H9 (cell line): ENCODE results near the gene NRG3. TPM values are rescaled to one million over a fixed set of nuclear protein-coding genes. Genes with fewer than 3 reads are reported as not detected.

Experiments used
- DNase-seq: peaks from one replicate; pipeline ENCODE4 v3.0.0-alpha.2; 2017
- H2AFZ ChIP-seq: one replicate; pipeline ENCODE4 v1.6.1; 2013; ENCODE audit warnings: mild to moderate bottlenecking, low read length, control low read depth, moderate library complexity
- H2AK5ac ChIP-seq: 2 replicates; pipeline ENCODE4 v1.6.1; 2013; ENCODE audit warnings: low read length, control low read depth, mixed read lengths; ENCODE audit not compliant: insufficient read length
- H2BK120ac ChIP-seq: one replicate; pipeline ENCODE4 v1.6.1; 2013; ENCODE audit warnings: low read depth, mild to moderate bottlenecking, low read length, control low read depth, inconsistent platforms; ENCODE audit not compliant: poor library complexity, severe bottlenecking
- H2BK12ac ChIP-seq: 2 replicates; pipeline ENCODE4 v1.6.1; 2013; ENCODE audit warnings: low read length, control low read depth, mixed read lengths, low read depth; ENCODE audit not compliant: insufficient read length
- H2BK15ac ChIP-seq: 2 replicates; pipeline ENCODE4 v1.6.1; 2013; ENCODE audit warnings: low read depth, low read length, control low read depth
- H2BK20ac ChIP-seq: one replicate; pipeline ENCODE4 v1.6.1; 2013; ENCODE audit warnings: low read depth, mild to moderate bottlenecking, low read length, control low read depth, inconsistent platforms; ENCODE audit not compliant: poor library complexity, severe bottlenecking
- H2BK5ac ChIP-seq: 2 replicates; pipeline ENCODE4 v1.6.1; 2013; ENCODE audit warnings: low read length, control low read depth, mixed read lengths; ENCODE audit not compliant: insufficient read length
- H3K14ac ChIP-seq: 2 replicates; pipeline ENCODE4 v1.6.1; 2013; ENCODE audit warnings: low read length, control low read depth; ENCODE audit not compliant: insufficient read depth
- H3K18ac ChIP-seq: 2 replicates; pipeline ENCODE4 v1.6.1; 2013; ENCODE audit warnings: low read depth, mild to moderate bottlenecking, mixed read lengths, low read length, control low read depth; ENCODE audit not compliant: insufficient read length
- H3K23ac ChIP-seq: 2 replicates; pipeline ENCODE4 v1.6.1; 2013; ENCODE audit warnings: low read length, control low read depth, mixed read lengths, low read depth; ENCODE audit not compliant: insufficient read length
- H3K23me2 ChIP-seq: 2 replicates; pipeline ENCODE4 v1.6.1; 2013; ENCODE audit warnings: low read depth, mild to moderate bottlenecking, mixed read lengths, low read length, control low read depth; ENCODE audit not compliant: insufficient read length, poor library complexity, severe bottlenecking
- H3K27ac ChIP-seq: 2 replicates; pipeline ENCODE4 v1.5.1; 2013; ENCODE audit warnings: low read length, control low read depth, mixed read lengths, low read depth; ENCODE audit not compliant: insufficient read length
- H3K27me3 ChIP-seq: 2 replicates; pipeline ENCODE4 v1.6.1; 2013; ENCODE audit warnings: low read length, control low read depth, inconsistent platforms; ENCODE audit not compliant: insufficient read depth
- H3K4ac ChIP-seq: 2 replicates; pipeline ENCODE4 v1.6.1; 2013; ENCODE audit warnings: low read depth, mild to moderate bottlenecking, control low read depth, inconsistent platforms, low read length, moderate library complexity
- H3K4me1 ChIP-seq: 2 replicates; pipeline ENCODE4 v1.6.1; 2013; ENCODE audit warnings: low read length, control low read depth, inconsistent platforms; ENCODE audit not compliant: insufficient read depth
- H3K4me2 ChIP-seq: 2 replicates; pipeline ENCODE4 v1.6.1; 2013; ENCODE audit warnings: low read length, control low read depth, mixed read lengths; ENCODE audit not compliant: insufficient read length, insufficient read depth
- H3K56ac ChIP-seq: 2 replicates; pipeline ENCODE4 v1.6.1; 2013; ENCODE audit warnings: low read depth, mild to moderate bottlenecking, mixed read lengths, low read length, control low read depth; ENCODE audit not compliant: insufficient read length
- H3K79me1 ChIP-seq: 2 replicates; pipeline ENCODE4 v1.6.1; 2013; ENCODE audit warnings: low read depth, mild to moderate bottlenecking, moderate library complexity, low read length, control low read depth, inconsistent platforms; ENCODE audit not compliant: insufficient read depth, poor library complexity, severe bottlenecking
- H3K79me2 ChIP-seq: 2 replicates; pipeline ENCODE4 v1.6.1; 2013; ENCODE audit warnings: low read length, control low read depth, inconsistent platforms; ENCODE audit not compliant: insufficient read depth
- H3K9ac ChIP-seq: 2 replicates; pipeline ENCODE4 v1.6.1; 2013; ENCODE audit warnings: low read length, control low read depth, mixed read lengths; ENCODE audit not compliant: insufficient read length; ENCODE audit errors: extremely low read depth
- H3K9me3 ChIP-seq: one replicate; pipeline ENCODE4 v1.6.1; 2013; ENCODE audit warnings: low read depth, low read length, inconsistent platforms; ENCODE audit not compliant: control insufficient read depth
- H3T11ph ChIP-seq: one replicate; pipeline ENCODE4 v1.6.1; 2013; ENCODE audit warnings: mild to moderate bottlenecking, low read length, control low read depth, inconsistent platforms
- H4K20me1 ChIP-seq: one replicate; pipeline ENCODE4 v1.6.1; 2013; ENCODE audit not compliant: control insufficient read depth, insufficient read length, insufficient read depth
- H4K5ac ChIP-seq: 2 replicates; pipeline ENCODE4 v1.6.1; 2013; ENCODE audit warnings: low read depth, mild to moderate bottlenecking, mixed read lengths, low read length, control low read depth; ENCODE audit not compliant: insufficient read length
- H4K8ac ChIP-seq: replicated peaks from 2 replicates; pipeline ENCODE4 v1.6.1; 2013; ENCODE audit warnings: low read length, control low read depth, mixed read lengths, low read depth; ENCODE audit not compliant: insufficient read length
- H4K91ac ChIP-seq: 2 replicates; pipeline ENCODE4 v1.6.1; 2013; ENCODE audit warnings: low read depth, mild to moderate bottlenecking, moderate library complexity, mixed read lengths, low read length, control low read depth; ENCODE audit not compliant: insufficient read length
- H3K27ac Mint-ChIP-seq, 3 experiments: 2 replicates in 2 of 3; 3 replicates in 1 of 3; pipeline ENCODE4 v1.8.0; 2020 to 2021; ENCODE audit warnings: mixed read lengths in 3 of 3, mild to moderate bottlenecking in 1 of 3, moderate library complexity in 1 of 3
- H3K27me3 Mint-ChIP-seq: 2 replicates; pipeline ENCODE4 v1.8.0; 2021; ENCODE audit warnings: low read depth, mild to moderate bottlenecking, moderate library complexity, mixed read lengths
- H3K36me3 Mint-ChIP-seq, 3 experiments: 2 replicates in 2 of 3; 3 replicates in 1 of 3; pipeline ENCODE4 v1.8.0; 2020 to 2021; ENCODE audit warnings: low read depth in 3 of 3, mixed read lengths in 3 of 3; ENCODE audit not compliant: insufficient read depth in 1 of 3
- H3K4me1 Mint-ChIP-seq, 2 experiments: 2 replicates each; pipeline ENCODE4 v1.8.0; 2020; ENCODE audit warnings: mixed read lengths in 2 of 2
- H3K4me3 Mint-ChIP-seq, 2 experiments: 2 replicates in 1 of 2; 3 replicates in 1 of 2; pipeline ENCODE4 v1.8.0; 2020 to 2021; ENCODE audit warnings: mild to moderate bottlenecking in 2 of 2, mixed read lengths in 2 of 2, moderate library complexity in 1 of 2
- H3K9me3 Mint-ChIP-seq, 2 experiments: 2 replicates in 1 of 2; 3 replicates in 1 of 2; pipeline ENCODE4 v1.8.0; 2020; ENCODE audit warnings: mild to moderate bottlenecking in 2 of 2, mixed read lengths in 2 of 2, moderate library complexity in 1 of 2
- CTCF ChIP-seq: fragments of 200-600 bp; sonication (generic); conservative IDR thresholded peaks from 3 replicates; pipeline ENCODE4 v1.8.0; 2021; ENCODE audit warnings: antibody characterized with exemption, mild to moderate bottlenecking
- WGBS: extraction: QIAGEN DNeasy Blood & Tissue Kit; methylation state at CpG from one replicate; pipeline ENCODE4 v1.1.7; 2013; ENCODE audit warnings: missing lambda C conversion rate, low lambda C conversion rate, mixed read lengths; ENCODE audit not compliant: insufficient read length; ENCODE audit errors: extremely low coverage; 5-methylcytosine and 5-hydroxymethylcytosine counted together
- total RNA-seq: library from RNA; stranded (reverse); gene quantifications from 2 replicates; pipeline ENCODE4 v1.2.1, GENCODE V29; 2021

The NRG3 gene
- total RNA-seq, 1 experiment from 2014 or later, result 1.6 TPM

DNA sequence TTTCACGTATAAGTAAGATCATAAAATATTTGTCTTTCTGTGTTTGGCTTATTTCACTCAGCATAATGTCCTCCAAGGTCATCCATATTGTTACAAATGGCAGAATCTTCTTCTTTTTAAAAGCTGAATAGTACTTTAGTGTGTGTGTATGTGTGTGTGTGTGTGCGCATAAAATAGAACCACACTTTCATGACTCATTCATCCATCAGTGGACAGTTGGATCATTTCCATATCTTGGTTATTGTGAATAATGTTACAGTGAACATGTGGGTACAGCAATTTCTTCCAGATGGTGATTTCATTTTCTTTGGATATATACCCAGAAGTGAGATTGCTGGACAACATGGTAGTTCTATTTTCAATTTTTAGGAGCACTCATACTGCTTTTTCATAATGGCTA lies 622.4 kb downstream of the NRG3 start:
- no peak overlapping the region for H3K4ac ChIP-seq
- no peak overlapping the region for H2BK20ac ChIP-seq
- no peaks in the 10 kb centered on the region for H3K27me3 ChIP-seq
- H4K91ac ChIP-seq, result no peak overlapping the region
- H2BK15ac ChIP-seq, result no peak overlapping the region
- no peak overlapping the region for H4K8ac ChIP-seq
- H2BK5ac ChIP-seq, result no peak overlapping the region
- no peak overlapping the region for H3T11ph ChIP-seq
- no peak overlapping the region for H3K14ac ChIP-seq
- H4K5ac ChIP-seq, result no peak overlapping the region
- H3K27ac ChIP-seq, result no peak overlapping the region
- no peak overlapping the region for H3K23ac ChIP-seq
- H3K4me2 ChIP-seq, result no peak overlapping the region
- no peak overlapping the region for H3K9ac ChIP-seq
- H2AK5ac ChIP-seq, result no peak overlapping the region
- H2BK12ac ChIP-seq, result no peak overlapping the region
- Mint-ChIP-seq H3K4me1 (no peaks in the 10 kb centered on the region), H3K4me3 (no peak overlapping the region), H3K9me3 (no peaks in the 10 kb centered on the region; a peak in 2 of 5 replicates), H3K36me3 (no peaks in the 10 kb centered on the region), H3K27me3 (no peaks in the 10 kb centered on the region), H3K27ac (no peak overlapping the region)
- H3K79me1 ChIP-seq, result no peaks in the 10 kb centered on the region
- no peak overlapping the region for H3K56ac ChIP-seq
- WGBS, result no CpG with 5 or more reads among the region's 2 CpGs
- no peaks in the 10 kb centered on the region for H3K79me2 ChIP-seq
- TF ChIP-seq CTCF, result no peak
- no peaks in the 10 kb centered on the region for H3K9me3 ChIP-seq
- H2BK120ac ChIP-seq, result no peak overlapping the region
- no peaks in the 10 kb centered on the region for H3K23me2 ChIP-seq
- H4K20me1 ChIP-seq, result no peaks in the 10 kb centered on the region
- no peak overlapping the region for H2AFZ ChIP-seq
- DNase-seq, result no peak
- H3K4me1 ChIP-seq, result no peaks in the 10 kb centered on the region
- H3K18ac ChIP-seq, result no peak overlapping the region
